ENCODE data around the gene EGLN1. TPM values are rescaled to one million over a fixed set of nuclear protein-coding genes. Genes with fewer than 3 reads are reported as not detected.

The EGLN1 gene
- total RNA-seq, 4 donors from 2014 or later: 43.9 to 79.9 (median 58.7) TPM

GRCh38 chr1:231401478-231401877 lies 20.6 kb downstream of the EGLN1 start:
- Histone ChIP-seq H3K36me3 (no peaks in the 10 kb centered on the region), H3K27me3 (no peaks in the 10 kb centered on the region), H3K9me3 (no peaks in the 10 kb centered on the region), H3K4me3 (no peak overlapping the region), H3K4me1 (peaks cover 43 to 73% (median 63%) of the 10 kb centered on the region in 4 donors), H3K27ac (replicated peaks in 1 of 4) (no peak overlapping the region)
- intact Hi-C loops (cut with DNase I): no loop called here
- WGBS: 74% methylated on average over 1 of the region's 1 CpG
- DNase-seq (ENCODE audit: extremely low spot score): no peak
- no peak for TF ChIP-seq CTCF (IDR thresholded peaks at IDR 0.05)
- no peak for TF ChIP-seq POLR2A (IDR thresholded peaks at IDR 0.05; ENCODE audit: low read depth)
- TF ChIP-seq EP300 (IDR thresholded peaks at IDR 0.05): no peak
- no peak for TF ChIP-seq POLR2AphosphoS5 (IDR thresholded peaks at IDR 0.05)

GRCh38 chr1:231397886-231398671 lies 24.0 kb downstream of the EGLN1 start:
- Histone ChIP-seq H3K27ac (replicated peaks in 1 of 4) (peak overlapping the region in 1 of 4 donors; percentile 10), H3K4me3 (no peak overlapping the region), H3K36me3 (no peaks in the 10 kb centered on the region), H3K9me3 (no peaks in the 10 kb centered on the region), H3K27me3 (no peaks in the 10 kb centered on the region), H3K4me1 (peaks cover 55 to 83% (median 75%) of the 10 kb centered on the region in 4 donors)
- WGBS: 82% methylated on average over 4 of the region's 4 CpGs
- intact Hi-C loops (cut with DNase I): no loop called here
- no peak for TF ChIP-seq POLR2AphosphoS5 (IDR thresholded peaks at IDR 0.05)
- TF ChIP-seq CTCF (IDR thresholded peaks at IDR 0.05): no peak
- no peak for DNase-seq (ENCODE audit: extremely low spot score)

GRCh38 chr1:231396643-231397042 lies 25.4 kb downstream of the EGLN1 start:
- TF ChIP-seq POLR2A (IDR thresholded peaks at IDR 0.05; ENCODE audit: low read depth): no peak
- TF ChIP-seq EP300 (IDR thresholded peaks at IDR 0.05): no peak
- no peak for TF ChIP-seq CTCF (IDR thresholded peaks at IDR 0.05)
- no peak for TF ChIP-seq POLR2AphosphoS5 (IDR thresholded peaks at IDR 0.05)
- intact Hi-C loops (cut with DNase I): no loop called here
- Histone ChIP-seq H3K4me3 (no peak overlapping the region), H3K27me3 (no peaks in the 10 kb centered on the region), H3K9me3 (no peaks in the 10 kb centered on the region), H3K27ac (replicated peaks in 1 of 4) (peak overlapping the region; percentile 58 to 77 (median 62)), H3K36me3 (no peaks in the 10 kb centered on the region), H3K4me1 (peaks cover 55 to 88% (median 78%) of the 10 kb centered on the region in 4 donors)
- no peak for DNase-seq (ENCODE audit: extremely low spot score)
- 88% methylated on average over 2 of the region's 2 CpGs for WGBS

- Histone ChIP-seq H3K27ac (replicated peaks in 1 of 4) (peak overlapping the region; percentile 58 to 77 (median 62)), H3K27me3 (no peaks in the 10 kb centered on the region), H3K4me1 (peaks cover 55 to 82% (median 73%) of the 10 kb centered on the region in 4 donors), H3K4me3 (no peak overlapping the region), H3K36me3 (no peaks in the 10 kb centered on the region), H3K9me3 (no peaks in the 10 kb centered on the region)
- intact Hi-C loops (cut with DNase I): no loop called here
- 83% methylated on average over 4 of the region's 4 CpGs for WGBS
- DNase-seq (ENCODE audit: extremely low spot score): no peak
- no peak for TF ChIP-seq EP300 (IDR thresholded peaks at IDR 0.05)
- no peak for TF ChIP-seq POLR2AphosphoS5 (IDR thresholded peaks at IDR 0.05)
- no peak for TF ChIP-seq POLR2A (IDR thresholded peaks at IDR 0.05; ENCODE audit: low read depth)
- no peak for TF ChIP-seq CTCF (IDR thresholded peaks at IDR 0.05)
Observed at GRCh38 chr1:231395998-231396390, 26.1 kb downstream of the EGLN1 start.

Measured in esophagus muscularis mucosa (tissue), 4 donors.